Karpas-422 (cell line): ENCODE measurements around the gene KCNH4. TPM values are rescaled to one million over a fixed set of nuclear protein-coding genes. Genes with fewer than 3 reads are reported as not detected.

Experiments
- DNase-seq: peaks from one replicate; pipeline ENCODE4 v3.0.0-alpha.2; 2015
- H2AFZ ChIP-seq: fragments of 200-600 bp; sonication (generic); 2 replicates; pipeline ENCODE4 v1.6.1; 2014; ENCODE audit warnings: antibody characterized with exemption, low read length, mixed read lengths
- H3K27ac ChIP-seq: fragments of 200-600 bp; sonication (generic); 2 replicates; pipeline ENCODE4 v1.5.1; 2014; ENCODE audit warnings: mild to moderate bottlenecking, low read length, moderate library complexity
- H3K27me3 ChIP-seq: fragments of 200-600 bp; sonication (generic); 2 replicates; pipeline ENCODE4 v1.6.1; 2014; ENCODE audit warnings: low read length, mixed read lengths
- H3K36me3 ChIP-seq: fragments of 200-600 bp; sonication (generic); 2 replicates; pipeline ENCODE4 v1.6.1; 2014; ENCODE audit warnings: low read length, mixed read lengths; ENCODE audit not compliant: insufficient read depth
- H3K4me1 ChIP-seq: fragments of 200-600 bp; sonication (generic); 2 replicates; pipeline ENCODE4 v1.6.1; 2014; ENCODE audit warnings: mild to moderate bottlenecking, low read length, mixed read lengths
- H3K4me2 ChIP-seq: fragments of 200-600 bp; sonication (generic); 2 replicates; pipeline ENCODE4 v1.6.1; 2014; ENCODE audit warnings: low read length, low read depth, mild to moderate bottlenecking; ENCODE audit not compliant: poor library complexity, severe bottlenecking
- H3K4me3 ChIP-seq: fragments of 200-600 bp; sonication (generic); 2 replicates; pipeline ENCODE4 v1.5.1; 2014; ENCODE audit warnings: mild to moderate bottlenecking, antibody characterized with exemption, low read length, mixed read lengths
- H3K79me2 ChIP-seq: fragments of 200-600 bp; sonication (generic); 2 replicates; pipeline ENCODE4 v1.6.1; 2014; ENCODE audit warnings: mild to moderate bottlenecking, low read length, mixed read lengths
- H3K9ac ChIP-seq: fragments of 200-600 bp; sonication (generic); 2 replicates; pipeline ENCODE4 v1.6.0; 2014; ENCODE audit warnings: low read length
- H3K9me2 ChIP-seq: fragments of 200-600 bp; sonication (generic), shearing (Covaris generic); replicated peaks from 2 replicates; pipeline ENCODE4 v1.6.0; 2014; ENCODE audit warnings: mild to moderate bottlenecking, low read length, moderate library complexity; ENCODE audit not compliant: insufficient read depth
- H3K9me3 ChIP-seq: fragments of 300-700, 200-600 bp; sonication (generic); 2 replicates; pipeline ENCODE4 v1.6.1; 2014; ENCODE audit warnings: low read length, mixed read lengths
- H4K20me1 ChIP-seq: fragments of 200-600 bp; sonication (generic); 2 replicates; pipeline ENCODE4 v1.6.1; 2014; ENCODE audit warnings: mild to moderate bottlenecking, antibody characterized with exemption, low read length, low read depth; ENCODE audit not compliant: insufficient read depth
- total RNA-seq: library from RNA; depleted of rRNA; stranded (reverse); fragments of >200 nt; shearing (Covaris generic); gene quantifications from 2 replicates; pipeline ENCODE4 v1.2.3, GENCODE V29; 2014; ENCODE audit warnings: low replicate concordance

Gene KCNH4
- total RNA-seq, 1 experiment from 2014 or later, result not detected

DNA sequence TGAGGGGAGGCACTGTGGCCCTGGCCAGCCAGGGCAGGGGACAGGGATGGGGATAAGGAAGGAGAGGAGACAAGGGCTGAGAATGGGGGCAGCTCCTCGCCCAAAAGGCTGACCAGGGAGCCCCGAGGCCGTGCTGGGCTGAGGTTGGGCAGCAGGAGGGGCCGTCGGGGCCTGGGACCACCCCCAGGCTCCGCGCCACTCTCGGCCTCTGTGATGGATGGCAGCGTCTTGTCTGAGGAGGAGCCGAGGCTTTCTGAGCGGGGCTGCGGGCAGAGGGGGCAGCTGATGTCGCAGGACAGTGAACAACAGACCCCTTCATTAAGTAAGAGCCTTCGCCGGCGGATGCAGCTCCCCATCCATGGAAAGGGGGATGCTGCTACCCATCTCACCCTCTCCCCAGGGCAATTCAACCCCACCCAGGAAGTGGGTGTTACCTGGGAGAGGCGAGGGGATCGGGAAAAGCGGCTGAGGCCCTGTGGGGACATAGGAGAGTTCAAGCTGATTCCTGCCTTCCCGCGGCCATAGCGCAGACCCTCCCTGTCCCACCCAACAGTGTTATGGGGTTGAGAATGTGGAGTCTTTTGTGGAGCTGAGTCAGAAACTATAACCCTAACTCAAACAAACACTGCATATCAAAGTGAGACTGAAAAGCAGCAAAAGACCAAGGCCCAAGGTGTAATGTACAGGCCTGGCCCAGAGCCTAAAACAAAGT, 17.1 kb downstream of the KCNH4 start:
- no peak for DNase-seq
- no peaks in the 10 kb centered on the region for H3K9me3 ChIP-seq

DNA sequence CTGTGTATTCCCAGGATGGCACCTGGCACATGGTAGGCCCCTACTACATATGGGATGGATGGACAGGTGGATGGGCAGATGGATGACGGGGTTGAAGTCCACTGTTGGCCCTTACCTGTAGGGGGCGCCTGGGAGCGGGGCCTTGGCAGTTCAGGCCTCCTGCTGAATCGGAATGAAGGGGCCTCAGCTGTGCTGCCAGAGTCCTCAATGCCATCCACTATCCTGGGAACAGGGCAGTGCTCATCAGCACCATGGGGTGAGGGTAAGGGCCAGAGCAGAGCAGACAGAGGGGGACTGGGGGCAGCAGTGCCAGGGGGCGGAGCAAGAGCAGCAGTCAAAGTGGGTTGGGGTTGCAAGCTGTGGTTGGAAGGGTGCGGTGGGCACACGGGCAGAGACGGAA, 17.8 kb downstream of the KCNH4 start:
- Histone ChIP-seq H2AFZ (no peak overlapping the region), H3K36me3 (no peaks in the 10 kb centered on the region), H3K9me3 (no peaks in the 10 kb centered on the region), H3K9ac (0 out of 2 replicates have a peak overlapping the region, but pooled peaks have one; percentile 24), H3K27ac (no peak overlapping the region), H4K20me1 (no peaks in the 10 kb centered on the region), H3K9me2 (no peaks in the 10 kb centered on the region), H3K4me2 (no peak overlapping the region), H3K79me2 (no peaks in the 10 kb centered on the region), H3K4me1 (no peaks in the 10 kb centered on the region), H3K4me3 (no peak overlapping the region), H3K27me3 (no peaks in the 10 kb centered on the region)
- DNase-seq, result peak; percentile 86

More for the DNA sequence above, 17.1 kb downstream of the KCNH4 start:
- no peaks in the 10 kb centered on the region for H4K20me1 ChIP-seq
- no peaks in the 10 kb centered on the region for H3K36me3 ChIP-seq
- H3K27ac ChIP-seq, result no peak overlapping the region
- no peaks in the 10 kb centered on the region for H3K79me2 ChIP-seq
- no peaks in the 10 kb centered on the region for H3K27me3 ChIP-seq
- no peaks in the 10 kb centered on the region for H3K4me1 ChIP-seq
- H3K9ac ChIP-seq, result no peak overlapping the region
- H3K4me2 ChIP-seq, result no peak overlapping the region
- no peak overlapping the region for H2AFZ ChIP-seq
- no peaks in the 10 kb centered on the region for H3K9me2 ChIP-seq
- no peak overlapping the region for H3K4me3 ChIP-seq

DNA sequence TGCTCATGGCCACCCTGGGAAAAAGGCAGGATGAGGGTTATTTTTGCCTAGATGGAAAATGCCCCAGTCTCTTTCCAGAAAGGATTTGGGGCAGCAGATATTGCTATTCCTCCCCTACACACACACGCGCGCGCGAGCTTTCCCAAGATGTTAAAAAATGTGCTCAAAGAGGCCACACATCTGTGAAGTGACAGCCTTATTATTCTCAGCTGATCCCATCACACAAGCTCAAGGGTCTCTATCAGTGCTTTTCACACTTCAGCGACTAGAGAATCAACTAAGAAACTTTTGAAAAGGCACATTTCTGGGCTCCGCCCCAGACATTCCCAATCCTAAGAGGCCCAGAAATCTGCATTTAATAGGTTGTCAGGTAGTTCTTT, 20.4 kb downstream of the KCNH4 start:
- no peak overlapping the region for H3K27ac ChIP-seq
- H4K20me1 ChIP-seq, result no peaks in the 10 kb centered on the region
- H3K4me1 ChIP-seq, result peaks cover 4% of the 10 kb centered on the region; the same call in 1 of the 2 replicates
- H3K9me3 ChIP-seq, result no peaks in the 10 kb centered on the region
- H2AFZ ChIP-seq, result no peak overlapping the region
- H3K36me3 ChIP-seq, result no peaks in the 10 kb centered on the region
- DNase-seq, result no peak
- no peaks in the 10 kb centered on the region for H3K27me3 ChIP-seq
- no peak overlapping the region for H3K4me3 ChIP-seq
- no peak overlapping the region for H3K9ac ChIP-seq
- H3K9me2 ChIP-seq, result no peaks in the 10 kb centered on the region
- H3K4me2 ChIP-seq, result no peak overlapping the region
- no peaks in the 10 kb centered on the region for H3K79me2 ChIP-seq

DNA sequence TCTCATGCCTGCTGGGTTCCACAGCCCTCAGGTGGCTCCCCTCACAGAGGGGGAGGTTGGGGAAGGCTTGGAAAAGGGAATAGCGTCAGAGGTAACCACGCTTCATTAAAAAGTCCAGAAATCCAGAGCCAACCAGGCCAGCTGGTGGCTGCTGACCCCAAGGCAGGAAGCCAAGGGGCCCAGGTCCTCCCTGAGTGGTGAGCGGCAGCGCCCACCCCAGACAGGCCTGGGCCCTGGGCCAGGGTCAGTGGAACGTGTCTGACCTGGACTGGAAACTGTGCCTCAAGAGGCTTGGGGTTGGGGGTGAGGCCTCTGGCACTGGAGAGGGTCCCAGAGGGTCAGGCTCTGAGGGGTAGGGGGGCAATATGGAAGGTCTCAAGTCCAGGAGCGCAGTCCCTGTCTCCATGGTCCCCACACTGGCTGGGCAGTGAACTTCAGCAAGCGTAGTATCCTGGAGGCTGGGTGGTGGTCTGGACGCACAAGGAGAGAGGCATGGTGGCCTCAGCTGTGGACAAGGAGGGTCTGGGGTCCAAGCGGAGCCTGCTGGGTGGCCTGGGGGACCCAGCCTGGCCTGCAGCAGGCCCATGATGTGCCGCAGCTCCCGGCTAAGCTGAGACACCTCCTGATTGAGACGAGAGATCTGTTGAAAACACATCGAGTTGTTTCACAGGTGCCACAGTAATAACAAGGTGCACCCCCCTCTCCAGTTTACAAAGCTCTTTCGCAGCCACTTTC, 21.0 kb downstream of the KCNH4 start:
- Histone ChIP-seq H3K9me2 (no peaks in the 10 kb centered on the region), H3K27me3 (no peaks in the 10 kb centered on the region), H3K36me3 (no peaks in the 10 kb centered on the region), H3K4me3 (no peak overlapping the region), H3K4me2 (no peak overlapping the region), H3K9ac (no peak overlapping the region), H3K27ac (no peak overlapping the region), H3K4me1 (peaks cover 4% of the 10 kb centered on the region; the same call in 1 of the 2 replicates), H3K9me3 (no peaks in the 10 kb centered on the region), H4K20me1 (no peaks in the 10 kb centered on the region), H3K79me2 (no peaks in the 10 kb centered on the region), H2AFZ (no peak overlapping the region)
- DNase-seq, result no peak

DNA sequence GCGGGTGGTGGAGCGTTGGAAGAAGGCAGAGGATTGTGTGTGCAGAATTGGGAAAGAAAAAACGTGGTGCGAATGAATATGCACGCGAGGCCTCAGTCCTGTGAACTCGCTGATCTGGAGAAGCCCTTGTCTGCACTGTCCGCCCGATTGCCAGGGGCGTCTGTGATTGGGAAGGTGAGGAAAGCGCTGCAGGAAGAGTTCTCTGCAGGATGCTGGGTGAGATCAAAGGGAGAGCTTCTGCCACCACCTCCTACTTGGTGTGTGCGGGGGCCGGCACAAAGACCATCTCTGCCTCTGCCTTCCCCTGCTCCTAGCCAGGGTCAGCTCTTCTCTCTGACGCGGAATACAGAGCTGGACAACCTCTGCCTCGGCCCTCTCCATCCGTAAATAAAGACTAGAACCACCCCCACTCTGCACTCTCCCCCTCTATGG, 25.3 kb downstream of the KCNH4 start:
- no peaks in the 10 kb centered on the region; the same call in 1 of the 2 replicates for H3K36me3 ChIP-seq
- no peak overlapping the region for H3K9ac ChIP-seq
- H3K27me3 ChIP-seq, result no peaks in the 10 kb centered on the region
- no peaks in the 10 kb centered on the region for H3K9me2 ChIP-seq
- peaks cover 22% of the 10 kb centered on the region; the same call in 1 of the 2 replicates for H4K20me1 ChIP-seq
- no peaks in the 10 kb centered on the region for H3K9me3 ChIP-seq
- H3K27ac ChIP-seq, result no peak overlapping the region
- H3K79me2 ChIP-seq, result peaks cover 41% of the 10 kb centered on the region
- no peak overlapping the region for H3K4me2 ChIP-seq
- no peak overlapping the region for H2AFZ ChIP-seq
- peaks cover 23% of the 10 kb centered on the region for H3K4me1 ChIP-seq
- H3K4me3 ChIP-seq, result peak overlapping the region; percentile 34; the same call in 1 of the 2 replicates
- DNase-seq, result no peak

DNA sequence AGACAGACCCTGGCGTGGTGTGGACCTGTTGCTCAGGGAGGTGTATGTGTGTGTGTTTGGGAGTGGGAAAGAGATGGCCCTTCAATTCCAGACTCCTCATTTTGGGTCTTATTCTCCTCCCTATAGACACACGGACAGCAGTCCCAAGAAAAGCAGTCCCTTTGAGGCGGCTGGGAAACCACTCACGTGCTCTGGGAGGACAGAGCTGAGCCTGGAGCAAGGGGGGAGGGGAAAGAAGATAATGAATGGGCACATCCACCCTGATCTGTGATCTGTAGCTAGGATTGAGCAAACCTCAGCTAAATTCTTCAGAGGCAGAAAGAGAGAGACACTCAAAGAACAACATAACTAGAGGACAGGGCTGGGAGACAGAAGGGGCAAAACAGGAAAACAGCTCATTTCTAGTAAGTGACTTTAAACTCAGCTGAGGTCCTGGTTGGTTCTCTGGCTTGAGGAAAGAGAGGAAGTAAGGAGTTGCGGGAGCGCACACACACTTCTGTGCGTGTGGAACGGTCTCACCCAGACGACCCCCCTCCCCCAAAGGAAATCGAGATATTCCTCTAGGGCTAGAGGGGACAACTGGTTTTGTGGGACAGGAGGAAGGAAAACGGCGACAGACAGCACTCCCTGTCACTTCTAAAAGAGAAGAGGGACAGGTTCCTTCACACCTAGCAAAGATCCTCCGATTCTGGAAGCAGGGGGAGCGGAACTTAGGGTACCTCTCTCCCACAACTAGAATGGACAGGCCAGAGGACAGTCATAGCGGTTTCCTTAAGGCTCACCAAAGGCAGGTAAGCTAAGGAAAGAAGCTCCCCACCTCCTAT, 26.8 kb downstream of the KCNH4 start:
- Histone ChIP-seq H3K9me2 (no peaks in the 10 kb centered on the region), H3K4me3 (peak overlapping the region; percentile 89), H3K27ac (peak overlapping the region; percentile 33; the same call in 1 of the 2 replicates), H2AFZ (no peak overlapping the region), H3K4me2 (peak overlapping the region; percentile 97), H3K4me1 (peaks cover 23% of the 10 kb centered on the region), H4K20me1 (peaks cover 22% of the 10 kb centered on the region; the same call in 1 of the 2 replicates), H3K9ac (peak overlapping the region; percentile 93), H3K9me3 (no peaks in the 10 kb centered on the region), H3K27me3 (no peaks in the 10 kb centered on the region), H3K36me3 (no peaks in the 10 kb centered on the region; the same call in 1 of the 2 replicates), H3K79me2 (peaks cover 54% of the 10 kb centered on the region)
- DNase-seq, result peak; percentile 66

DNA sequence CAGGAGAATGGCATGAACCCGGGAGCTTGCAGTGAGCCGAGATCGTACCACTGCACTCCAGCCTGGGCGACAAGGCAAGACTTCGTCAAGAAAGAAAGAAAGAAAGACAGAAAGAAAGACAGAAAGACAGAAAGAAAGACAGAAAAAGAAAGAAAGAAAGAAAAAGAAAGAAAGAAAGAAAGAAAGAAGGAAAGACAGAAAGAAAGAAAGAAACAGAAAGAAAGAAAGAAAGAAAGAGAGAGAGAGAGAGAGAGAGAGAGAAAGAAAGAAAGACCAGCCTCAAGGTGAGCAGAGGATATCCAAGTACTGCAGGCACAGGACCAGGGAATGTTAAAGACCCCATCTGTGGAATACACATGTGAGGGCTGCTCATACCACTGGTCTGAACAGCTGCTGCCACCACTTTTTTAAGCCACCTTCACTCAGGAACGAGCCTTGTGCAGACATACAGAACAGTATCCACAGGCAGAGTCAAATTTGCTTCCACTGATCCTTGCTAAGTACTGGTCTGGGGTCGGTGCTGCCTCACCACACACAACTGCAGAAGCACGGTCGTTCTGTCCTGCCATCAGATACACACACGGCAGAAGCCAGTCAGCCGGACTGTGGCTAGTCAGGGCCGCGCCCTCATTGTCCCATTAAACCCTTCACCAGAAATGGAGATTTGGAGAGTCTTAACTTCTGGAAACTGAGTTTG, 33.9 kb downstream of the KCNH4 start:
- Histone ChIP-seq H4K20me1 (peaks cover 19% of the 10 kb centered on the region), H3K79me2 (peaks cover 90% of the 10 kb centered on the region), H3K36me3 (peaks cover 6% of the 10 kb centered on the region; the same call in 1 of the 2 replicates), H3K27me3 (no peaks in the 10 kb centered on the region), H3K4me3 (no peak overlapping the region), H3K4me2 (no peak overlapping the region), H3K9ac (no peak overlapping the region), H3K9me3 (no peaks in the 10 kb centered on the region), H3K4me1 (peaks cover 8% of the 10 kb centered on the region), H3K9me2 (no peaks in the 10 kb centered on the region), H3K27ac (no peak overlapping the region), H2AFZ (no peak overlapping the region)
- DNase-seq, result no peak
